HL-60/S4 treated with retinoic acid at 250 ng/mL for 4 days and 3 days (cell line): Measurements from ENCODE around the gene EIF1AD.
"Not testable (repeated sequence)": the region's sequence is repeated elsewhere in the genome, so short reads cannot be mapped to it uniquely, and the experiment has no call there.

Experiments used
- in situ Hi-C: fragments of 300-500 bp; cut with MboI; formaldehyde crosslinking; loops from 2 replicates; pipeline ENCODE4 v1.7.0; 2022; ENCODE audit warnings: low sequenced_read_pairs

EIF1AD gene

GRCh38 chr11:66022401-66023185, 20.6 kb upstream of the EIF1AD start:
- in situ Hi-C loops, result no loop called here

GRCh38 chr11:66020618-66021357, 18.8 kb upstream of the EIF1AD start:
- in situ Hi-C loops, result no loop called here

- in situ Hi-C loops, result no loop called here
Measured at GRCh38 chr11:66020212-66020611, 18.3 kb upstream of the EIF1AD start.

- in situ Hi-C loops, result no loop called here
Measured at GRCh38 chr11:66017321-66017720, 15.4 kb upstream of the EIF1AD start.

- in situ Hi-C loops, result no loop called here
Measured at GRCh38 chr11:66016793-66017177, 14.8 kb upstream of the EIF1AD start.

GRCh38 chr11:66015936-66016792, 14.2 kb upstream of the EIF1AD start:
- in situ Hi-C loops, result no loop called here

GRCh38 chr11:66015454-66015881, 13.5 kb upstream of the EIF1AD start:
- in situ Hi-C loops, result no loop called here

- in situ Hi-C loops, result no loop called here
Measured at GRCh38 chr11:66014804-66015453, 13.0 kb upstream of the EIF1AD start.

GRCh38 chr11:66013762-66014100, 11.8 kb upstream of the EIF1AD start:
- in situ Hi-C loops, result no loop called here

- in situ Hi-C loops, result no loop called here
Measured at GRCh38 chr11:66012946-66013761, 11.2 kb upstream of the EIF1AD start.

GRCh38 chr11:66012371-66012945, 10.5 kb upstream of the EIF1AD start:
- in situ Hi-C loops, result no loop called here

- in situ Hi-C loops, result no loop called here
Measured at GRCh38 chr11:66011785-66012303, 9.9 kb upstream of the EIF1AD start, which contains the start of gene CST6. TSS of gene CST6 (plus strand) at chr11:66012008. CDS start at chr11:66012045, 37 bp downstream.

- in situ Hi-C loops, result no loop called here
Measured at GRCh38 chr11:66011239-66011784, 9.4 kb upstream of the EIF1AD start.

- in situ Hi-C loops, result not testable (repeated sequence)
Measured at GRCh38 chr11:66010036-66010435, 8.1 kb upstream of the EIF1AD start.

GRCh38 chr11:66008468-66009101, 6.6 kb upstream of the EIF1AD start:
- in situ Hi-C loops, result no loop called here

GRCh38 chr11:66008095-66008467, 6.1 kb upstream of the EIF1AD start:
- in situ Hi-C loops, result no loop called here

GRCh38 chr11:66007201-66007634, 5.3 kb upstream of the EIF1AD start:
- in situ Hi-C loops, result no loop called here

- in situ Hi-C loops, result no loop called here
Measured at GRCh38 chr11:66006891-66007176, 4.9 kb upstream of the EIF1AD start.
